Transverse colon (tissue), 4 donors: ENCODE measurements around the gene DCDC2C. TPM values are rescaled to one million over a fixed set of nuclear protein-coding genes. Genes with fewer than 3 reads are reported as not detected.

ENCODE experiments used
- DNase-seq: peaks from one replicate; pipeline ENCODE4 v3.0.0-alpha.2; 2019
- H3K27ac ChIP-seq, 4 donors: fragments of 200-600 bp; sonication (generic); 2 replicates each; pipeline ENCODE4 v1.5.1; 2016 to 2018; ENCODE audit warnings: inconsistent platforms in 4 of 4
- H3K27me3 ChIP-seq: fragments of 200-600 bp; sonication (generic); 2 replicates; pipeline ENCODE4 v1.5.1; 2017; ENCODE audit warnings: inconsistent platforms
- H3K36me3 ChIP-seq, 4 donors: fragments of 200-600 bp; sonication (generic); 2 replicates each; pipeline ENCODE4 v1.5.1; 2017 to 2019; ENCODE audit warnings: inconsistent platforms in 4 of 4
- H3K4me1 ChIP-seq, 4 donors: fragments of 200-600 bp; sonication (generic); 2 replicates each; pipeline ENCODE4 v1.5.1; 2017 to 2020; ENCODE audit warnings: inconsistent platforms in 4 of 4
- H3K4me3 ChIP-seq, 4 donors: fragments of 200-600 bp; sonication (generic); 1 replicate in 1 of 4; 2 replicates in 3 of 4; pipeline versions ENCODE4 v1.5.1 to v1.6.1; 2017 to 2019; ENCODE audit warnings: inconsistent platforms in 4 of 4
- H3K9me3 ChIP-seq, 2 donors: fragments of 200-600 bp; sonication (generic); 2 replicates each; pipeline ENCODE4 v1.5.1; 2017 to 2019; ENCODE audit warnings: inconsistent platforms in 2 of 2
- CTCF ChIP-seq, 5 experiments: fragments of 200-600 bp in 3 of 5; fragments of 450-650 bp in 2 of 5; sonication (generic) in 3 of 5; IDR thresholded peaks; 1 replicate in 2 of 5; 2 replicates in 3 of 5; pipeline ENCODE4 v1.5.1; 2016 to 2017; ENCODE audit warnings: antibody characterized with exemption in 5 of 5, inconsistent platforms in 3 of 5, mild to moderate bottlenecking in 2 of 5, moderate library complexity in 1 of 5
- EP300 ChIP-seq: sonication (generic); formaldehyde crosslinking; IDR thresholded peaks from one replicate; pipeline ENCODE4 v1.6.1; 2017; ENCODE audit warnings: antibody characterized with exemption, low read depth
- POLR2A ChIP-seq: fragments of 450-650 bp; IDR thresholded peaks from one replicate; pipeline ENCODE4 v1.6.1; 2016; ENCODE audit warnings: antibody characterized with exemption, mild to moderate bottlenecking, moderate library complexity
- POLR2AphosphoS5 ChIP-seq, 3 donors: sonication (generic); formaldehyde crosslinking; IDR thresholded peaks; one replicate each; pipeline ENCODE4 v1.6.1; 2016; ENCODE audit warnings: antibody characterized with exemption in 3 of 3
- WGBS, 2 donors: methylation state at CpG; one replicate each; pipeline ENCODE4 v1.1.5; 2018; ENCODE audit warnings: low coverage in 1 of 2; 5-methylcytosine and 5-hydroxymethylcytosine counted together
- in situ Hi-C, 4 donors: fragments of 200-750 bp; cut with MboI; loops; one replicate each; pipeline versions ENCODE4 v1.15.0 to v1.15.1; 2017; ENCODE audit warnings: low sequenced_read_pairs in 3 of 4, low pct_ligation_motif_present in 1 of 4, low pct_unique_long_range_greater_than_20kb in 1 of 4
- intact Hi-C: fragments of 100-400 bp; cut with DNase I; formaldehyde crosslinking; loops from one replicate; pipeline ENCODE4 v1.15.1; 2023; ENCODE audit warnings: low total_unique reads
- total RNA-seq, 4 donors: library from RNA; depleted of rRNA; stranded (reverse); fragments of >200 nt; gene quantifications; one replicate each; pipeline ENCODE4 v1.1.0, GENCODE V29; 2016

The DCDC2C gene
- not detected for total RNA-seq

GRCh38 chr2:3703236-3703756 lies at the start of gene DCDC2C:
TSS of gene DCDC2C (plus strand) at chr2:3703575. CDS start at chr2:3703752, 177 bp downstream.
- intact Hi-C loops (no loop called here), in situ Hi-C loops (no loop called here)
- Histone ChIP-seq H3K27me3 (peaks cover 21% of the 10 kb centered on the region), H3K4me1 (peaks cover 0 to 4% (median 0%) of the 10 kb centered on the region in 4 donors), H3K4me3 (no peak within 1 kb of the TSS), H3K36me3 (no peaks in the 10 kb centered on the region), H3K9me3 (no peaks in the 10 kb centered on the region), H3K27ac (no peak within 1 kb of the TSS)
- no peak for TF ChIP-seq POLR2AphosphoS5 (IDR thresholded peaks at IDR 0.05)
- no peak for TF ChIP-seq POLR2A
- no peak for TF ChIP-seq CTCF (IDR thresholded peaks at IDR 0.05)
- no peak for TF ChIP-seq EP300
- WGBS, 2 donors: 49% methylated on average over 27 of the region's 60 CpGs; no CpG with 5 or more reads in 1 of the 2 donors
- DNase-seq: no peak

GRCh38 chr2:3654011-3654410 lies 49.4 kb upstream of the DCDC2C start:
- Histone ChIP-seq H3K27me3 (peaks cover 9% of the 10 kb centered on the region), H3K27ac (no peak overlapping the region), H3K36me3 (no peaks in the 10 kb centered on the region), H3K9me3 (no peaks in the 10 kb centered on the region), H3K4me3 (no peak overlapping the region), H3K4me1 (peaks cover 3 to 11% (median 7%) of the 10 kb centered on the region in 4 donors)
- TF ChIP-seq POLR2A (no peak), EP300 (no peak), POLR2AphosphoS5 (IDR thresholded peaks at IDR 0.05) (no peak), CTCF (IDR thresholded peaks at IDR 0.05) (no peak)
- in situ Hi-C loops: loop anchor here in 1 of 4 donors (25.0 kb wide), 1 partner anchor 1517 kb away; no protein-coding TSS in a partner anchor
- WGBS, 2 donors: 91% methylated on average over 10 of the region's 10 CpGs; no CpG with 5 or more reads in 1 of the 2 donors
- no peak for DNase-seq
- intact Hi-C loops: loop anchor here (10.0 kb wide), 1 partner anchor 229 kb away; no protein-coding TSS in a partner anchor

- WGBS, 2 donors: 78% methylated on average over 18 of the region's 21 CpGs; no CpG with 5 or more reads in 1 of the 2 donors
- H3K27ac ChIP-seq: no peak overlapping the region
- intact Hi-C loops (loop anchor here (10.0 kb wide), 1 partner anchor 230 kb away; no protein-coding TSS in a partner anchor), in situ Hi-C loops (loop anchor here in 1 of 4 donors (25.0 kb wide), 1 partner anchor 1517 kb away; no protein-coding TSS in a partner anchor)
- peaks cover 9% of the 10 kb centered on the region for H3K27me3 ChIP-seq
- H3K4me3 ChIP-seq: no peak overlapping the region
- no peaks in the 10 kb centered on the region for H3K9me3 ChIP-seq
- no peaks in the 10 kb centered on the region for H3K36me3 ChIP-seq
- TF ChIP-seq POLR2AphosphoS5 (IDR thresholded peaks at IDR 0.05): no peak
- no peak for TF ChIP-seq POLR2A
- TF ChIP-seq CTCF (IDR thresholded peaks at IDR 0.05): no peak
- TF ChIP-seq EP300: no peak
- peaks cover 3 to 11% (median 7%) of the 10 kb centered on the region in 4 donors for H3K4me1 ChIP-seq
- DNase-seq: no peak
Measured at GRCh38 chr2:3654531-3655225, 48.7 kb upstream of the DCDC2C start.
